Fibroblast of lung (primary cell): ENCODE results near the gene PRSS21. TPM values are rescaled to one million over a fixed set of nuclear protein-coding genes. Genes with fewer than 3 reads are reported as not detected.

Experiments used
- DNase-seq, 2 donors: peaks; one replicate each; pipeline versions ENCODE4 v3.0.0 to v3.0.0-alpha.2; 2010; ENCODE audit warnings: low read depth in 2 of 2
- H2AFZ ChIP-seq: 2 replicates; pipeline ENCODE4 v1.5.1; 2012; ENCODE audit warnings: low read length, control low read depth, inconsistent platforms
- H3K27ac ChIP-seq: 2 replicates; pipeline ENCODE4 v1.5.1; 2011; ENCODE audit warnings: low read length, control low read depth; ENCODE audit not compliant: insufficient read depth
- H3K27me3 ChIP-seq: 2 replicates; pipeline ENCODE4 v1.5.1; 2011; ENCODE audit warnings: mild to moderate bottlenecking, low read length; ENCODE audit not compliant: control insufficient read depth, insufficient read depth
- H3K36me3 ChIP-seq: 2 replicates; pipeline ENCODE4 v1.5.1; 2011; ENCODE audit warnings: low read length; ENCODE audit not compliant: control insufficient read depth, insufficient read depth
- H3K4me1 ChIP-seq: 2 replicates; pipeline ENCODE4 v1.5.1; 2011; ENCODE audit warnings: low read length; ENCODE audit not compliant: control insufficient read depth, insufficient read depth; ENCODE audit errors: extremely low read depth
- H3K4me2 ChIP-seq: 2 replicates; pipeline ENCODE4 v1.5.1; 2011; ENCODE audit warnings: low read length, control low read depth; ENCODE audit not compliant: insufficient read depth; ENCODE audit errors: extremely low read depth
- H3K4me3 ChIP-seq, 4 experiments: fragments of 200-600 bp in 1 of 4; sonication (generic) in 1 of 4; replicated peaks in 1 of 4; 2 replicates each; pipeline ENCODE4 v1.5.1; 2011 to 2016; ENCODE audit warnings: low read length in 4 of 4, low read depth in 3 of 4, mild to moderate bottlenecking in 3 of 4, control low read depth in 2 of 4, inconsistent platforms in 1 of 4, mixed read lengths in 1 of 4; ENCODE audit not compliant: insufficient read depth in 1 of 4; ENCODE audit errors: control extremely low read depth in 1 of 4
- H3K79me2 ChIP-seq: 2 replicates; pipeline ENCODE4 v1.5.1; 2012; ENCODE audit warnings: mild to moderate bottlenecking, low read length, inconsistent platforms; ENCODE audit not compliant: control insufficient read depth, insufficient read depth
- H3K9ac ChIP-seq: 2 replicates; pipeline ENCODE4 v1.5.1; 2011; ENCODE audit warnings: mild to moderate bottlenecking, low read length, control low read depth; ENCODE audit not compliant: insufficient read depth
- H3K9me3 ChIP-seq: 2 replicates; pipeline ENCODE4 v1.5.1; 2012; ENCODE audit warnings: low read depth, low read length; ENCODE audit not compliant: control insufficient read depth, insufficient read depth
- H4K20me1 ChIP-seq: 2 replicates; pipeline ENCODE4 v1.5.1; 2011; ENCODE audit warnings: low read length; ENCODE audit not compliant: control insufficient read depth, insufficient read depth; ENCODE audit errors: extremely low read depth
- EZH2 ChIP-seq: IDR thresholded peaks from 2 replicates; pipeline ENCODE4 v1.5.1; 2012; ENCODE audit warnings: low read length, control low read depth, mild to moderate bottlenecking; ENCODE audit errors: missing control alignments
- polyA plus RNA-seq, 2 donors: library from polyadenylated mRNA; depleted of rRNA in 1 of 2; stranded (reverse) in 1 of 2; unstranded in 1 of 2; fragments of >200 nt; gene quantifications; 2 replicates each; pipeline ENCODE4 v1.2.1, GENCODE V29; 2011 to 2012; ENCODE audit warnings: missing spikeins in 1 of 2
- total RNA-seq: library from RNA; depleted of rRNA; stranded (reverse); fragments of >200 nt; gene quantifications from 2 replicates; pipeline ENCODE4 v1.2.1, GENCODE V29; 2014
- TF ChIP-seq, protein P1 (sequence below), 2 donors: IDR thresholded peaks in 1 of 2; conservative IDR thresholded peaks in 1 of 2; 1 replicate in 1 of 2; 2 replicates in 1 of 2; pipeline ENCODE4 v1.5.1; 2011 to 2012; ENCODE audit warnings: low read length in 2 of 2, control low read depth in 1 of 2, inconsistent platforms in 1 of 2, low read depth in 1 of 2, mild to moderate bottlenecking in 1 of 2

Gene PRSS21
- total and polyA plus RNA-seq, 2 donors (not counting 1 experiment from before 2014, with no cell fraction given), result 0.17 to 0.22 TPM

DNA sequence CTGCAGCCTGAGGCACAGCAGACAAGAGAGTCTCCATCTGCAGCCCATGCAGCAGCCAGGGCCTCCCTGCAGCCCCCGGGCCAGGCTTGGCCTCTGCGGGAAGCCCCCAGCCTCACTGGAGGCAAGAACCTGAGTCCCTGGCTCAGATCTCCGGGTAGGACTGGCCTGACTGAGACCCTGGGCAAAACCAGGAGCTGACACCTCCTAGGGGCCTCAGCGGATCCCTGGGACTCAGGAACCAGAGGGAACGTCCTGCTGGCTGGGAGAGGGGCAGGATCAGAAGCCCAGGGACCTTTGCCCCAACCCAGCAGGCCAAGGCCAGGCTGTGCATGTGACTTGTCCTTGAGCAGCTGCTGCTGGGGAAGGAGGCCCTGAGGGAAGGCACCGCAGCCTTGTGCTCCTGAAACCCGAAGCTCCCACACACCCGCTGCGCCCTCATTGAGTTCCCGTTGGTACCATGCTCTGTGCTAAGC, 1.7 kb upstream of the PRSS21 start:
- Histone ChIP-seq H3K4me2 (no peak overlapping the region), H3K4me3 (no peak overlapping the region), H3K27ac (no peak overlapping the region), H3K79me2 (no peaks in the 10 kb centered on the region), H3K27me3 (peaks cover 8% of the 10 kb centered on the region), H3K9me3 (no peaks in the 10 kb centered on the region), H2AFZ (no peak overlapping the region), H3K36me3 (no peaks in the 10 kb centered on the region), H4K20me1 (no peaks in the 10 kb centered on the region), H3K9ac (no peak overlapping the region), H3K4me1 (no peaks in the 10 kb centered on the region)
- no peak for DNase-seq
- TF ChIP-seq, protein P1, sequence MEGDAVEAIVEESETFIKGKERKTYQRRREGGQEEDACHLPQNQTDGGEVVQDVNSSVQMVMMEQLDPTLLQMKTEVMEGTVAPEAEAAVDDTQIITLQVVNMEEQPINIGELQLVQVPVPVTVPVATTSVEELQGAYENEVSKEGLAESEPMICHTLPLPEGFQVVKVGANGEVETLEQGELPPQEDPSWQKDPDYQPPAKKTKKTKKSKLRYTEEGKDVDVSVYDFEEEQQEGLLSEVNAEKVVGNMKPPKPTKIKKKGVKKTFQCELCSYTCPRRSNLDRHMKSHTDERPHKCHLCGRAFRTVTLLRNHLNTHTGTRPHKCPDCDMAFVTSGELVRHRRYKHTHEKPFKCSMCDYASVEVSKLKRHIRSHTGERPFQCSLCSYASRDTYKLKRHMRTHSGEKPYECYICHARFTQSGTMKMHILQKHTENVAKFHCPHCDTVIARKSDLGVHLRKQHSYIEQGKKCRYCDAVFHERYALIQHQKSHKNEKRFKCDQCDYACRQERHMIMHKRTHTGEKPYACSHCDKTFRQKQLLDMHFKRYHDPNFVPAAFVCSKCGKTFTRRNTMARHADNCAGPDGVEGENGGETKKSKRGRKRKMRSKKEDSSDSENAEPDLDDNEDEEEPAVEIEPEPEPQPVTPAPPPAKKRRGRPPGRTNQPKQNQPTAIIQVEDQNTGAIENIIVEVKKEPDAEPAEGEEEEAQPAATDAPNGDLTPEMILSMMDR (conservative IDR thresholded peaks at IDR 0.05 in 1 of 2, IDR thresholded peaks at IDR 0.05 in 1 of 2; ENCODE audit: low read depth in 1 of 2, low read length in 2 of 2), result no peak
- TF ChIP-seq EZH2, result no peak

DNA sequence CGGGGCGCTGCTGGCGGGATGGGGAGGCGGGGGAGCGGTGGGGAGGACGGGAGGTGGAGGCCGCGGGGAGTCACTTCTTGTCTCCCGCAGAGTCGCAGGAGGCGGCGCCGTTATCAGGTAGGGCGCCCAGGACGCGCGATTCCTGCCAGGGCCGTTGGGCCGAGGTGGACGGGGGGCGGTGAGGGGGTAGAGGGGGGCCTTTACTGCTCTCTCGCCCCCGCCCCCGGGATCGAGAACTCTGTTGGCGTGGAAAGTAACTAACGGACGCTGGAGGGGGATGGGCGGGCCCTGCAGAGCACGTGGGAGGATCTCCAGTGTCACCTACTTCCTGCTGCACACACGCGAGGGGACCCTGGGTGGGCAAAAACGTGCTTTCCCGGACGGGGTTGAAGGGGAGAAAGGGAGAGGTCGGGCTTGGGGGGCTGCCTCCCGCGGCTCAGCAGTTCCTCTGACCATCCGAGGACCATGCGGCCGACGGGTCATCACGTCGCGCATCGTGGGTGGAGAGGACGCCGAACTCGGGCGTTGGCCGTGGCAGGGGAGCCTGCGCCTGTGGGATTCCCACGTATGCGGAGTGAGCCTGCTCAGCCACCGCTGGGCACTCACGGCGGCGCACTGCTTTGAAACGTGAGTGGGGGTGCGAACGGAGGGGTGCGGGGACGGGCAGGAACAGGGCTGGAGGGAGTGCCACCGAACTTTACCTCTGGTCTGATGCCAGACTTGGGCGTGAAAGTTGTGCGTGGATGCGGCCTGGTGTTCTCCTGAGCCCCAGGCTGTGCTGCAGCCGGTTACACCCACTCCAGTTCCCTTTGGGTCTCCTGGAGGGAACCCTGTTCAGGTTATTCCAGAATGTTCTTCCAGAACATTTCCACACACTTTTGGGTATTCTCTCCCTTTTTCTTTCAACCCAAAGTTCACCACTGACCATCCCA, 569 bp downstream of the PRSS21 start:
- Histone ChIP-seq H3K36me3 (no peaks in the 10 kb centered on the region), H2AFZ (no peak overlapping the region), H3K79me2 (no peaks in the 10 kb centered on the region), H3K9me3 (no peaks in the 10 kb centered on the region), H3K4me3 (no peak overlapping the region), H3K4me2 (no peak overlapping the region), H3K9ac (no peak overlapping the region), H4K20me1 (no peaks in the 10 kb centered on the region), H3K27ac (no peak overlapping the region), H3K4me1 (no peaks in the 10 kb centered on the region), H3K27me3 (peaks cover 17% of the 10 kb centered on the region)
- TF ChIP-seq, protein P1 (conservative IDR thresholded peaks at IDR 0.05 in 1 of 2, IDR thresholded peaks at IDR 0.05 in 1 of 2; ENCODE audit: low read depth in 1 of 2, low read length in 2 of 2), result no peak
- TF ChIP-seq EZH2, result no peak
- DNase-seq, result no peak

DNA sequence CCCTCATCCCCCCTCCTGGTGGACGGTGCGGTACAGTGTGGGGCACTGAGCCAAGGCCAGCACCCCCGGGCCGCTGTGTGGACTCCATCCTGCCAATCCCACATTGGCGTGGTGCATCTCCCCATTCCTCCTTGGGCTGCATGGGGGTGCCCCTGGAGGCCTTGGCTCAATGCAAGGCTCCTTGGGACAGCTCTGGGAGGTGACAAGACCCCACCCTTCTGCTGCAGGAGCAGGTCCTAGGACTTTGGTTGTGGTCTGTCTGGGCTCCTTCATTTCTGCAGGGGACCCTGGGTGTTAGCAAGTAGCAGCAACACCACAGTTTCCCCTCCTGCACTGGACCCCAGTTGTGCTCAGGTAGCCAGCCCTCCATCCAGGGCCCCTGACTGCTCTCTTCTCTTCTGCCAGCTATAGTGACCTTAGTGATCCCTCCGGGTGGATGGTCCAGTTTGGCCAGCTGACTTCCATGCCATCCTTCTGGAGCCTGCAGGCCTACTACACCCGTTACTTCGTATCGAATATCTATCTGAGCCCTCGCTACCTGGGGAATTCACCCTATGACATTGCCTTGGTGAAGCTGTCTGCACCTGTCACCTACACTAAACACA, 1.3 kb downstream of the PRSS21 start:
- DNase-seq, result no peak
- no peak overlapping the region for H3K9ac ChIP-seq
- TF ChIP-seq EZH2, result no peak
- TF ChIP-seq, protein P1 (conservative IDR thresholded peaks at IDR 0.05 in 1 of 2, IDR thresholded peaks at IDR 0.05 in 1 of 2; ENCODE audit: low read depth in 1 of 2, low read length in 2 of 2), result no peak
- H3K27ac ChIP-seq, result no peak overlapping the region
- no peak overlapping the region for H3K4me3 ChIP-seq
- H3K27me3 ChIP-seq, result peaks cover 20% of the 10 kb centered on the region
- H3K4me2 ChIP-seq, result no peak overlapping the region
- no peaks in the 10 kb centered on the region for H4K20me1 ChIP-seq
- H3K4me1 ChIP-seq, result no peaks in the 10 kb centered on the region
- no peaks in the 10 kb centered on the region for H3K9me3 ChIP-seq
- no peaks in the 10 kb centered on the region for H3K36me3 ChIP-seq
- no peak overlapping the region for H2AFZ ChIP-seq
- H3K79me2 ChIP-seq, result no peaks in the 10 kb centered on the region
